GM12892 (cell line): ENCODE measurements around the gene TF.

Source experiments
- POLR2A ChIP-seq: IDR thresholded peaks from 2 replicates; pipeline ENCODE4 v1.6.1; 2011; ENCODE audit warnings: low read depth, low read length, control low read depth
- POLR2AphosphoS5 ChIP-seq: IDR thresholded peaks from 2 replicates; pipeline ENCODE4 v1.6.1; 2011; ENCODE audit warnings: low read depth, low read length, control low read depth
- TAF1 ChIP-seq: IDR thresholded peaks from 2 replicates; pipeline ENCODE4 v1.6.1; 2011; ENCODE audit warnings: low read depth, mild to moderate bottlenecking, control low read depth, low read length, borderline replicate concordance

GRCh38 chr3:133799794-133800585 is 53.8 kb downstream of the TF start:
- no peak for TF ChIP-seq POLR2AphosphoS5
- no peak for TF ChIP-seq POLR2A
- TF ChIP-seq TAF1 = no peak
